ENCODE data around the gene MAP3K2.

GRCh38 chr2:127414638-127415592, 27.1 kb upstream of the MAP3K2 start:
- TF ChIP-seq CTCF (conservative IDR thresholded peaks at IDR 0.05; ENCODE audit: low read length) = no peak
- TF ChIP-seq EZH2phosphoT487 (IDR thresholded peaks at IDR 0.05; ENCODE audit: borderline replicate concordance) = no peak

All from Loucy (cell line).